ENCODE data around the gene ZHX3.

The ZHX3 gene

GRCh38 chr20:41185013-41185757, 132.3 kb downstream of the ZHX3 start:
- Histone ChIP-seq H3K27ac (no peak overlapping the region), H3K4me1 (ENCODE audit: control insufficient read depth in 1 of 2, insufficient read depth in 1 of 2, low read depth in 1 of 2, low read length in 1 of 2) (no peaks in the 10 kb centered on the region), H3K36me3 (no peaks in the 10 kb centered on the region), H3K4me3 (ENCODE audit: low read depth in 1 of 2, low read length in 1 of 2) (no peak overlapping the region), H3K27me3 (no peaks in the 10 kb centered on the region), H3K9me3 (no peaks in the 10 kb centered on the region)
- TF ChIP-seq, protein P1, sequence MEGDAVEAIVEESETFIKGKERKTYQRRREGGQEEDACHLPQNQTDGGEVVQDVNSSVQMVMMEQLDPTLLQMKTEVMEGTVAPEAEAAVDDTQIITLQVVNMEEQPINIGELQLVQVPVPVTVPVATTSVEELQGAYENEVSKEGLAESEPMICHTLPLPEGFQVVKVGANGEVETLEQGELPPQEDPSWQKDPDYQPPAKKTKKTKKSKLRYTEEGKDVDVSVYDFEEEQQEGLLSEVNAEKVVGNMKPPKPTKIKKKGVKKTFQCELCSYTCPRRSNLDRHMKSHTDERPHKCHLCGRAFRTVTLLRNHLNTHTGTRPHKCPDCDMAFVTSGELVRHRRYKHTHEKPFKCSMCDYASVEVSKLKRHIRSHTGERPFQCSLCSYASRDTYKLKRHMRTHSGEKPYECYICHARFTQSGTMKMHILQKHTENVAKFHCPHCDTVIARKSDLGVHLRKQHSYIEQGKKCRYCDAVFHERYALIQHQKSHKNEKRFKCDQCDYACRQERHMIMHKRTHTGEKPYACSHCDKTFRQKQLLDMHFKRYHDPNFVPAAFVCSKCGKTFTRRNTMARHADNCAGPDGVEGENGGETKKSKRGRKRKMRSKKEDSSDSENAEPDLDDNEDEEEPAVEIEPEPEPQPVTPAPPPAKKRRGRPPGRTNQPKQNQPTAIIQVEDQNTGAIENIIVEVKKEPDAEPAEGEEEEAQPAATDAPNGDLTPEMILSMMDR (IDR thresholded peaks at IDR 0.05): no peak

DNA sequence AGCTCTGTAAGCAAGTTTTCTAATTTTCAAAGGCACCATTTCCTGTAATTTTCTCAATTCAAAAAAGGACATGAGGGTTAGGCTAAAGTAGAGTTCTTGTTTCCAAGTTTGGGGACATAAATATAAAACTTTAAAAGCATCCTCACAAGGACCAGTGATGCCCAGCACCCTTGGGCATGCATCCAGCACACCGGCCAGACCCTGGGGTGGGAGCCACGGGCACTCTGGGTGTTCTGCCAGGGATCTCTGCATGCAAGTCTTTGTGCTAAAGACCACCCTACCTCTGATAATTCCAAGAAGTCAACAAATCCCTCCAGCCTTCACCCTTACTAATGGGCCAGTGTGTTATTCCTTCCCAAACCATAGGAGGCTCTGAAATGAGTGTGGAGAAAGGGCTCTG, 133.7 kb downstream of the ZHX3 start:
- no peak overlapping the region for H3K27ac ChIP-seq
- no peaks in the 10 kb centered on the region for H3K36me3 ChIP-seq
- TF ChIP-seq, protein P1 (IDR thresholded peaks at IDR 0.05): no peak
- H3K9me3 ChIP-seq: no peaks in the 10 kb centered on the region
- H3K4me1 ChIP-seq (ENCODE audit: control insufficient read depth in 1 of 2, insufficient read depth in 1 of 2, low read depth in 1 of 2, low read length in 1 of 2): no peaks in the 10 kb centered on the region
- no peak overlapping the region for H3K4me3 ChIP-seq (ENCODE audit: low read depth in 1 of 2, low read length in 1 of 2)
- H3K27me3 ChIP-seq: no peaks in the 10 kb centered on the region

DNA sequence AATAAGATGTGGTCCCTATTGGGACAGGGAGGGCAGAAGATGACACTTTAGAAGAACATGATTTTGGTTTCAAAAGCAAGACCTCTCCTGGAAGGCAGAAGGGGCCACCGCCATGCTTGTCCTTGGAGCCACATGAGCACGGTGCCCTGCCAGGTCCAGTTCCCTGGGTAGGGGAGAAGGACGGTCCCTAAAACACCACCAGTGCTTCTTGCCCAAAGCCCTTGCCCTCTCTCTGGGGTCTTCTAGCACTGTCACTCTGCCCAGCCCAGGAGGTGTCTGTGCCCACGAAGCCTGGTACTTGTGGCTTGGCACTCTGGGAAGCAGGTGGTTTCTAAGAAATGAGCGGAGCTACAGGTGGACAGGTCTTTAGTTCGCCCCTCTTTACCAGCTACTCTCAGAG, 134.1 kb downstream of the ZHX3 start:
- TF ChIP-seq, protein P1 (IDR thresholded peaks at IDR 0.05): no peak
- Histone ChIP-seq H3K36me3 (no peaks in the 10 kb centered on the region), H3K9me3 (no peaks in the 10 kb centered on the region), H3K27ac (no peak overlapping the region), H3K27me3 (no peaks in the 10 kb centered on the region), H3K4me1 (ENCODE audit: control insufficient read depth in 1 of 2, insufficient read depth in 1 of 2, low read depth in 1 of 2, low read length in 1 of 2) (no peaks in the 10 kb centered on the region), H3K4me3 (ENCODE audit: low read depth in 1 of 2, low read length in 1 of 2) (no peak overlapping the region)

DNA sequence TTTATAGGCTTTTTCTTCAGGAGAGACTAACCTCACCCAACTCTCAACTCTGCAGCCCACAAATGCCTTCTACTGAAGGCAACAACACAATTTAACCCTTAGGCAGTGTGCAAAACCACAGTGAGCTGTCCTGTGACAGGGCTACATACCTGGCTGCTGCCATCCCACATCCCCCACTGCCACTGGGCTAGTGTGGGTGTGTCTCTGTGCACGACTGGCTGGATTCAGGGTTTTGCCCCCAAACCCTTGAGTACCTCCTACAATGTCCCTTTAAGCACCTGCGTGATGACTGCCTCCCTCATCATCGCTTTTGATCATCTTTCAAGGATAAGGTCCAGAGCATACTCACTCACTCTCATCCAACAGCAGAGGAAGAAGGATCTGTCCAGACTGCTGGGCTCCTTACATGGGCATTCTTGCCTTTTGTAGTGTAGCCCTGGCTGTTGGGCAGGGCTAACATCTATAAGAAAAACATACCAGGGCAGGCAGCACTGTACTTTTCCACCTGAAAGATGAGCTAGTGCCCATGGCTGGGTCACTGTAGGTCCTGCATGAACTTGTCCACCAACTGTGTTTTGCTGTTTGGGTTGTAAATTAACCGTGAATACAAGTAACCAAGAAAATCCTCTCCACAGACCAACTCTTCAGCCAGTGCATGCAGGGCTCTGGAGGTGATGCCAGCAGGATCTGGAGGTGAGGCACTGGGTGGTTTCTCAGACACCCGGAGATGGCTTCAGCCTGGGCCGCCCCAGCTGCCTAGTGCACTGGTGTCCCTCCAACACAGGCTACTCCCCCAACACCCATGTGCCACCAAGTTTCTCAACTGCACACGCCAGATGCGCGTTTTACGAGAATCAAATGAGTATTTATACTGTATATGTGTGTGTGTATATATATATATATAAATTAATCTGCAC, 135.0 kb downstream of the ZHX3 start:
- Histone ChIP-seq H3K9me3 (no peaks in the 10 kb centered on the region), H3K4me3 (ENCODE audit: low read depth in 1 of 2, low read length in 1 of 2) (no peak overlapping the region), H3K4me1 (ENCODE audit: control insufficient read depth in 1 of 2, insufficient read depth in 1 of 2, low read depth in 1 of 2, low read length in 1 of 2) (no peaks in the 10 kb centered on the region), H3K36me3 (no peaks in the 10 kb centered on the region), H3K27ac (no peak overlapping the region), H3K27me3 (no peaks in the 10 kb centered on the region)
- TF ChIP-seq, protein P1 (IDR thresholded peaks at IDR 0.05): no peak

GRCh38 chr20:41181567-41181966, 136.0 kb downstream of the ZHX3 start:
- Histone ChIP-seq H3K4me1 (ENCODE audit: control insufficient read depth in 1 of 2, insufficient read depth in 1 of 2, low read depth in 1 of 2, low read length in 1 of 2) (no peaks in the 10 kb centered on the region), H3K27ac (no peak overlapping the region), H3K27me3 (no peaks in the 10 kb centered on the region), H3K4me3 (ENCODE audit: low read depth in 1 of 2, low read length in 1 of 2) (no peak overlapping the region), H3K9me3 (no peaks in the 10 kb centered on the region), H3K36me3 (no peaks in the 10 kb centered on the region)
- TF ChIP-seq, protein P1 (IDR thresholded peaks at IDR 0.05): no peak

Measured in neutrophil (primary cell).